Natural killer cell (primary cell): ENCODE results near the gene FBP2. TPM values are rescaled to one million over a fixed set of nuclear protein-coding genes. Genes with fewer than 3 reads are reported as not detected.

Experiments used
- ATAC-seq, 3 donors: fragments of 150-1000 bp in 2 of 3; fragments of 200-7000 bp in 1 of 3; cut with Tn5 transposase; 1 replicate in 1 of 3; 2 replicates in 2 of 3; pipeline ENCODE4 v1.10.0; 2021; ENCODE audit warnings: mild to moderate bottlenecking in 2 of 3, moderate library complexity in 2 of 3
- DNase-seq, 2 donors: peaks; one replicate each; pipeline versions ENCODE4 v3.0.0 to v3.0.0-alpha.2; 2013 to 2021; ENCODE audit warnings: mixed read lengths in 1 of 2
- H3K27ac ChIP-seq: one replicate; pipeline ENCODE4 v1.5.1; 2013; ENCODE audit warnings: mild to moderate bottlenecking, low read length
- H3K27me3 ChIP-seq: one replicate; pipeline ENCODE4 v1.6.1; 2013; ENCODE audit warnings: low read length; ENCODE audit not compliant: control insufficient read depth, insufficient read depth
- H3K36me3 ChIP-seq: one replicate; pipeline ENCODE4 v1.6.1; 2013; ENCODE audit warnings: low read length; ENCODE audit not compliant: control insufficient read depth, insufficient read depth
- H3K4me1 ChIP-seq: one replicate; pipeline ENCODE4 v1.6.1; 2013; ENCODE audit warnings: low read length; ENCODE audit not compliant: control insufficient read depth, insufficient read depth
- H3K4me3 ChIP-seq: one replicate; pipeline ENCODE4 v1.5.1; 2013; ENCODE audit warnings: low read length
- H3K9me3 ChIP-seq: one replicate; pipeline ENCODE4 v1.6.1; 2013; ENCODE audit warnings: low read length; ENCODE audit not compliant: control insufficient read depth, insufficient read depth
- H3K27ac Mint-ChIP-seq, 2 donors: one replicate each; pipeline ENCODE4 v1.8.0; 2022; ENCODE audit warnings: mild to moderate bottlenecking in 2 of 2, mixed read lengths in 2 of 2, moderate library complexity in 1 of 2
- H3K27me3 Mint-ChIP-seq, 2 donors: one replicate each; pipeline ENCODE4 v1.8.0; 2022; ENCODE audit warnings: low read depth in 2 of 2, mixed read lengths in 2 of 2
- H3K36me3 Mint-ChIP-seq: one replicate; pipeline ENCODE4 v1.8.0; 2022; ENCODE audit warnings: mixed read lengths
- H3K4me1 Mint-ChIP-seq, 2 donors: one replicate each; pipeline ENCODE4 v1.8.0; 2022; ENCODE audit warnings: mixed read lengths in 2 of 2
- H3K4me3 Mint-ChIP-seq: one replicate; pipeline ENCODE4 v1.8.0; 2022; ENCODE audit warnings: mild to moderate bottlenecking, moderate library complexity, mixed read lengths
- H3K9me3 Mint-ChIP-seq, 2 donors: one replicate each; pipeline ENCODE4 v1.8.0; 2022; ENCODE audit warnings: mixed read lengths in 2 of 2
- WGBS: methylation state at CpG from one replicate; pipeline ENCODE4 v1.1.7; 2013; ENCODE audit warnings: missing lambda C conversion rate; ENCODE audit not compliant: insufficient coverage; 5-methylcytosine and 5-hydroxymethylcytosine counted together
- intact Hi-C: fragments of 100-400 bp; cut with micrococcal nuclease; formaldehyde crosslinking; loops from one replicate; pipeline ENCODE4 v1.14.2; 2022
- total RNA-seq, 4 donors: library from RNA; stranded (reverse); fragments of 120-200 nt in 1 of 4; gene quantifications; one replicate each; pipeline versions ENCODE4 v1.2.3 to v1.2.4, GENCODE V29; 2013 to 2022
- TF ChIP-seq, protein P1 (sequence below): fragments of 200-600 bp; IDR thresholded peaks from one replicate; pipeline ENCODE4 v1.8.0; 2022; ENCODE audit warnings: antibody characterized with exemption

Gene FBP2
- total RNA-seq, 3 donors from 2014 or later (not counting 1 experiment from before 2014, with no cell fraction given): not detected

DNA sequence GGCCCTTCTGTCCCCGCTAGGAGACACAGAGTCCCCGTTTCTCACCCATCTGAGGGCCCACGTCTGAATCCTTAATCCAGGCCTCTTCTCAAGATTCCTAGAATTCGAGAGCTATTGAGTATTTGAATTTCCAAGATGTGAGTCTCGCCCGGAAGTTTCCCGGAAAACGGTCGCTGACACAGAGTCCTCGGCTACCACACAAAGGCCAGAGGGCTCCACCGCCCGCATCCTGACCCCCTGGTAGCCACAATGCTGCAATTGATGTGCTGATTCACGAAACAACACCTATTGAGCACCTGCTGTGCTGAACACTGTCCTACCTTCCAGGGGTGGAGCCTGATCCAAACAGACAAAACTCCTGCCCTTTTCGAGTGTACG lies 46.4 kb upstream of the FBP2 start:
- intact Hi-C loops: no loop called here
- 40% methylated on average over 13 of the region's 15 CpGs for WGBS
- Histone ChIP-seq H3K4me1 (peaks cover 21% of the 10 kb centered on the region), H3K9me3 (no peaks in the 10 kb centered on the region), H3K27ac (peak overlapping the region; percentile 5), H3K27me3 (no peaks in the 10 kb centered on the region), H3K4me3 (peak overlapping the region; percentile 52), H3K36me3 (no peaks in the 10 kb centered on the region)
- peak overlapping the region; percentile 91 for H3K4me3 Mint-ChIP-seq
- H3K9me3 Mint-ChIP-seq: no peaks in the 10 kb centered on the region
- DNase-seq: no peak
- H3K27me3 Mint-ChIP-seq: no peaks in the 10 kb centered on the region
- no peak for ATAC-seq
- peak overlapping the region; percentile 55 to 93 for H3K27ac Mint-ChIP-seq
- peaks cover 25 to 30% of the 10 kb centered on the region in 2 donors for H3K4me1 Mint-ChIP-seq
- H3K36me3 Mint-ChIP-seq: no peaks in the 10 kb centered on the region
- TF ChIP-seq, protein P1, sequence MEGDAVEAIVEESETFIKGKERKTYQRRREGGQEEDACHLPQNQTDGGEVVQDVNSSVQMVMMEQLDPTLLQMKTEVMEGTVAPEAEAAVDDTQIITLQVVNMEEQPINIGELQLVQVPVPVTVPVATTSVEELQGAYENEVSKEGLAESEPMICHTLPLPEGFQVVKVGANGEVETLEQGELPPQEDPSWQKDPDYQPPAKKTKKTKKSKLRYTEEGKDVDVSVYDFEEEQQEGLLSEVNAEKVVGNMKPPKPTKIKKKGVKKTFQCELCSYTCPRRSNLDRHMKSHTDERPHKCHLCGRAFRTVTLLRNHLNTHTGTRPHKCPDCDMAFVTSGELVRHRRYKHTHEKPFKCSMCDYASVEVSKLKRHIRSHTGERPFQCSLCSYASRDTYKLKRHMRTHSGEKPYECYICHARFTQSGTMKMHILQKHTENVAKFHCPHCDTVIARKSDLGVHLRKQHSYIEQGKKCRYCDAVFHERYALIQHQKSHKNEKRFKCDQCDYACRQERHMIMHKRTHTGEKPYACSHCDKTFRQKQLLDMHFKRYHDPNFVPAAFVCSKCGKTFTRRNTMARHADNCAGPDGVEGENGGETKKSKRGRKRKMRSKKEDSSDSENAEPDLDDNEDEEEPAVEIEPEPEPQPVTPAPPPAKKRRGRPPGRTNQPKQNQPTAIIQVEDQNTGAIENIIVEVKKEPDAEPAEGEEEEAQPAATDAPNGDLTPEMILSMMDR: no peak

DNA sequence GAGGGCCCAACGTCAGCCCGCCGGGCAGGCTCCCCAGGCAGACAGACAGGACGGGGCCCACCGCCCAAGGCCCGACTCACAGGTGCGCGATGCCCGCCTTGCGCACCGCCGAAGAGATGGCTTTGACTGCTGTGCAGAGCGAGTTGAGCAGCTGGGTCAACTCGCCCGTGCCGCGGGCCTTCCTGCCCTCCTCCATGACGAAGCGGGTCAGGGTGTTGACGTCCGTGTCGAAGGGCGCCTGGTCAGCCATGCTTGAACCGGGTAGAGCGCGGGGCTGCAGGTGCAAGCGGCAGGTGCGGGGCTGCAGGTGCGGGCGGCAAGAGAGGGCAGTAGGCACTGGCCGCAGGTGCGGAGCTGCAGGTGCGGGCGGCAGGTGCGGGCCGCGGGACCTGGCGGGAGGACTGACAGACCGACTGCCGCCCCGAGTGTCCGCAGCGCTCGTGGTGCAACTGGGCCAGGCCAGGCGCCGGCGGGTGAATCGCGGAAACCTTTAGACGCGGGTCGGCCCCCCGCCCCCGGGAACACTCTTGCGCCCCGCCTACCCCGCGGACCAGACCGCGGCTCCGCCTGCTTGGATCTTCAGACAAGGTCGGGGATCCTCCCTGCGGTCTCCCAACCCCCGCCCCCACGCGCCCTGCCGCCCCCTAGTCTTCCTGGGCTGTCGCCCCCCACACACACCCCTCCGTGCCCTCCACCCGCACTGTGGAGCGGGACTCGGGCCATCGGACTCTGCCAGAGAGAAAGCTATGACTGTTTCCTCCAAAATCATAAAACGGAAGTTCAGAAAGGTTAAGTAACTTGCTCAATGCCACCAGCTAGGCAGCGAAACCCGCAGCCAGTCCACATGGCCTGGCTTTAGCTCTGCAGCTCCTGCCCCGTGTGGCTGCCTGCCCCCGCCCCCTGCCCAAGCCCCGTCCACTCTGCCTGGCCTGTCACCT lies 45.7 kb upstream of the FBP2 start, which contains the start of gene FBP1:
FBP1 (minus strand) TSS at position 458 of the 938 bp plus-strand sequence; CDS start at position 250, 208 bp downstream.
- Histone ChIP-seq H3K27ac (peak within 1 kb of the TSS; percentile 40), H3K4me1 (peaks cover 21% of the 10 kb centered on the region), H3K27me3 (no peaks in the 10 kb centered on the region), H3K36me3 (no peaks in the 10 kb centered on the region), H3K4me3 (peak within 1 kb of the TSS; percentile 52), H3K9me3 (no peaks in the 10 kb centered on the region)
- Mint-ChIP-seq H3K36me3 (no peaks in the 10 kb centered on the region), H3K9me3 (no peaks in the 10 kb centered on the region), H3K4me1 (peaks cover 25 to 30% of the 10 kb centered on the region in 2 donors), H3K27me3 (no peaks in the 10 kb centered on the region), H3K4me3 (peak within 1 kb of the TSS; percentile 91), H3K27ac (peak within 1 kb of the TSS; percentile 55 to 93)
- DNase-seq: peak; percentile 47 to 55
- TF ChIP-seq, protein P1: no peak
- ATAC-seq: peak; percentile 78 to 79 (median 79)
- intact Hi-C loops: no loop called here
- 3% methylated on average over 75 of the region's 79 CpGs for WGBS

- intact Hi-C loops: no loop called here
- Histone ChIP-seq H3K9me3 (no peaks in the 10 kb centered on the region), H3K4me1 (peaks cover 21% of the 10 kb centered on the region), H3K4me3 (peak overlapping the region; percentile 52), H3K27ac (peak overlapping the region; percentile 40), H3K36me3 (no peaks in the 10 kb centered on the region), H3K27me3 (no peaks in the 10 kb centered on the region)
- H3K27ac Mint-ChIP-seq: peak overlapping the region; percentile 55 to 93
- H3K4me1 Mint-ChIP-seq: peaks cover 25 to 30% of the 10 kb centered on the region in 2 donors
- peak overlapping the region; percentile 91 for H3K4me3 Mint-ChIP-seq
- ATAC-seq: no peak
- H3K36me3 Mint-ChIP-seq: no peaks in the 10 kb centered on the region
- H3K9me3 Mint-ChIP-seq: no peaks in the 10 kb centered on the region
- no peak for DNase-seq
- no peaks in the 10 kb centered on the region for H3K27me3 Mint-ChIP-seq
- TF ChIP-seq, protein P1: no peak
- 55% methylated on average over 17 of the region's 17 CpGs for WGBS
These were observed 44.9 kb upstream of the FBP2 start for GRCh38 chr9:94638335-94639060.
